B cell (primary cell): ENCODE data around the gene KDM6B. TPM values are rescaled to one million over a fixed set of nuclear protein-coding genes. Genes with fewer than 3 reads are reported as not detected.

Experiments used
- ATAC-seq: fragments of 200-7000 bp; cut with Tn5 transposase; one replicate; pipeline ENCODE4 v1.10.0; 2021; ENCODE audit warnings: low read depth, mild to moderate bottlenecking, moderate number of reproducible peaks, moderate library complexity
- CTCF ChIA-PET: fragments of 350-600 bp; sonication (Branson Sonifier 250); formaldehyde crosslinking; loops from one replicate; lab custom pipeline; 2021; ENCODE audit warnings: antibody characterized with exemption, inconsistent platforms; lab: Charles Lee
- POLR2A ChIA-PET: fragments of 350-600 bp; sonication (Branson Sonifier 250); formaldehyde crosslinking; loops from one replicate; lab custom pipeline; 2021; ENCODE audit warnings: antibody characterized with exemption; lab: Charles Lee
- DNase-seq: peaks from one replicate; pipeline ENCODE4 v3.0.0; 2013
- H2AFZ ChIP-seq: 2 replicates; pipeline ENCODE4 v1.6.1; 2012; ENCODE audit warnings: mild to moderate bottlenecking, low read depth, low read length; ENCODE audit not compliant: insufficient read depth, poor library complexity, severe bottlenecking
- H3K27ac ChIP-seq, 2 donors: 1 replicate in 1 of 2; 2 replicates in 1 of 2; pipeline ENCODE4 v1.5.1; 2012 to 2013; ENCODE audit warnings: low read length in 2 of 2, mild to moderate bottlenecking in 2 of 2, moderate library complexity in 1 of 2
- H3K27me3 ChIP-seq, 4 experiments: fragments of 200-600 bp in 1 of 4; sonication (generic) in 1 of 4; replicated peaks in 1 of 4; 1 replicate in 2 of 4; 2 replicates in 2 of 4; pipeline versions ENCODE4 v1.6.1 to v1.7.0; 2013 to 2016; ENCODE audit warnings: low read length in 3 of 4, mild to moderate bottlenecking in 2 of 4, mixed read lengths in 1 of 4, moderate library complexity in 1 of 4; ENCODE audit not compliant: insufficient read depth in 4 of 4, control insufficient read depth in 3 of 4; ENCODE audit errors: control extremely low read depth in 1 of 4
- H3K36me3 ChIP-seq, 2 experiments: replicated peaks in 1 of 2; 1 replicate in 1 of 2; 2 replicates in 1 of 2; pipeline versions ENCODE4 v1.6.1 to v1.7.1; 2013; ENCODE audit warnings: low read length in 1 of 2; ENCODE audit not compliant: insufficient read depth in 2 of 2, control insufficient read depth in 1 of 2; ENCODE audit errors: control extremely low read depth in 1 of 2, extremely low read depth in 1 of 2
- H3K4me1 ChIP-seq, 2 donors: fragments of 200-600 bp in 1 of 2; sonication (generic) in 1 of 2; 1 replicate in 1 of 2; 2 replicates in 1 of 2; pipeline versions ENCODE4 v1.5.1 to v1.6.1; 2013 to 2017; ENCODE audit warnings: low read length in 2 of 2; ENCODE audit not compliant: control insufficient read depth in 2 of 2, insufficient read depth in 2 of 2
- H3K4me2 ChIP-seq: replicated peaks from 2 replicates; pipeline ENCODE3; 2012; ENCODE audit warnings: mild to moderate bottlenecking, low read depth, low read length; ENCODE audit not compliant: poor library complexity, severe bottlenecking
- H3K4me3 ChIP-seq, 5 experiments: fragments of 200-600 bp in 1 of 5; sonication (generic) in 1 of 5; 1 replicate in 3 of 5; 2 replicates in 2 of 5; pipeline versions ENCODE4 v1.5.1 to v1.7.0; 2011 to 2016; ENCODE audit warnings: low read length in 4 of 5, mild to moderate bottlenecking in 4 of 5, low read depth in 2 of 5, control low read depth in 1 of 5, moderate library complexity in 1 of 5; ENCODE audit not compliant: insufficient read depth in 1 of 5; ENCODE audit errors: control extremely low read depth in 1 of 5, extremely low read depth in 1 of 5
- H3K79me2 ChIP-seq: fragments of 200-600 bp; sonication (generic); one replicate; pipeline ENCODE4 v1.6.0; 2016; ENCODE audit warnings: low read length; ENCODE audit not compliant: control insufficient read depth, insufficient read depth
- H3K9ac ChIP-seq: fragments of 200-600 bp; sonication (generic); 2 replicates; pipeline ENCODE4 v1.6.1; 2017; ENCODE audit warnings: mild to moderate bottlenecking, low read length, moderate library complexity
- H3K9me3 ChIP-seq, 3 donors: one replicate each; pipeline versions ENCODE4 v1.6.1 to v1.7.1; 2013; ENCODE audit warnings: low read length in 2 of 3; ENCODE audit not compliant: control insufficient read depth in 2 of 3, insufficient read depth in 1 of 3; ENCODE audit errors: control extremely low read depth in 1 of 3
- H4K20me1 ChIP-seq: 2 replicates; pipeline ENCODE4 v1.6.0; 2012; ENCODE audit warnings: mild to moderate bottlenecking, low read length; ENCODE audit not compliant: insufficient read depth, control insufficient read depth, poor library complexity, severe bottlenecking
- H3K27ac Mint-ChIP-seq: one replicate; pipeline ENCODE4 v1.8.0; 2021; ENCODE audit warnings: mixed read lengths
- H3K27me3 Mint-ChIP-seq: one replicate; pipeline ENCODE4 v1.8.0; 2021; ENCODE audit warnings: mixed read lengths
- H3K4me1 Mint-ChIP-seq: one replicate; pipeline ENCODE4 v1.8.0; 2021; ENCODE audit warnings: mixed read lengths
- H3K4me3 Mint-ChIP-seq: one replicate; pipeline ENCODE4 v1.8.0; 2021; ENCODE audit warnings: mixed read lengths
- H3K9me3 Mint-ChIP-seq: one replicate; pipeline ENCODE4 v1.8.0; 2022; ENCODE audit warnings: mixed read lengths; ENCODE audit not compliant: insufficient read depth
- CTCF ChIP-seq: fragments of 200-600 bp; IDR thresholded peaks from one replicate; pipeline ENCODE4 v1.8.0; 2022; ENCODE audit warnings: antibody characterized with exemption, mild to moderate bottlenecking
- EZH2 ChIP-seq: IDR thresholded peaks from 2 replicates; pipeline ENCODE4 v1.6.1; 2012; ENCODE audit warnings: borderline replicate concordance, low read depth, mild to moderate bottlenecking, moderate library complexity, low read length; ENCODE audit not compliant: insufficient read depth, poor library complexity, severe bottlenecking
- WGBS: methylation state at CpG from one replicate; pipeline ENCODE4 v1.1.5; 2013; ENCODE audit warnings: missing lambda C conversion rate; ENCODE audit not compliant: insufficient coverage; 5-methylcytosine and 5-hydroxymethylcytosine counted together
- intact Hi-C: fragments of 100-400 bp; cut with micrococcal nuclease; formaldehyde crosslinking; loops from one replicate; pipeline ENCODE4 v1.10.0; 2022
- polyA plus RNA-seq: library from polyadenylated mRNA; depleted of rRNA; stranded (reverse); fragments of >200 nt; gene quantifications from 2 replicates; pipeline ENCODE4 v1.2.3, GENCODE V29; 2012
- total RNA-seq, 2 donors: library from RNA; stranded (reverse); fragments of 120-200 nt in 1 of 2; gene quantifications; 1 replicate in 1 of 2; 2 replicates in 1 of 2; pipeline versions ENCODE4 v1.2.3 to v1.2.4, GENCODE V29; 2013 to 2022

The KDM6B gene
- total and polyA plus RNA-seq, 2 donors (not counting 1 experiment from before 2014, with no cell fraction given): 18.6 to 110 TPM

- H3K9me3 Mint-ChIP-seq: no peaks in the 10 kb centered on the region
- peaks cover 11% of the 10 kb centered on the region for H3K4me1 Mint-ChIP-seq
- DNase-seq: no peak
- ChIA-PET POLR2A (no interaction called here), CTCF (interaction anchor here (1.6 to 2.2 kb wide), 3 partner anchors 8 to 26 kb away, joined by 5 to 7 read pairs (median 6); partner anchors contain the start of gene NAA38)
- peaks cover 22% of the 10 kb centered on the region for H3K27me3 Mint-ChIP-seq
- Histone ChIP-seq H3K4me1 (peaks cover 11 to 21% of the 10 kb centered on the region in 2 donors), H3K79me2 (peaks cover 21% of the 10 kb centered on the region), H3K27ac (no peak overlapping the region), H3K9ac (no peak overlapping the region), H3K27me3 (peaks cover 0 to 13% (median 2%) of the 10 kb centered on the region in 4 experiments), H4K20me1 (peaks cover under 1% of the 10 kb centered on the region), H3K36me3 (no peaks in the 10 kb centered on the region), H3K4me3 (no peak overlapping the region), H3K4me2 (no peak overlapping the region), H3K9me3 (no peaks in the 10 kb centered on the region), H2AFZ (no peak overlapping the region)
- TF ChIP-seq EZH2 (no peak), CTCF (no peak)
- intact Hi-C loops: loop anchor here (10.0 kb wide), 2 partner anchors 816 to 1176 kb away; partner anchors contain the start of genes C17orf100, MED31 and RNASEK
- no peak for ATAC-seq
- 70% methylated on average over 2 of the region's 7 CpGs for WGBS
- no peak overlapping the region for H3K27ac Mint-ChIP-seq
- no peak overlapping the region for H3K4me3 Mint-ChIP-seq
Measured at GRCh38 chr17:7831233-7831632, 2.8 kb upstream of the KDM6B start.

- Histone ChIP-seq H3K9ac (no peak overlapping the region), H3K4me1 (peaks cover 23 to 33% of the 10 kb centered on the region in 2 donors), H3K4me3 (no peak overlapping the region), H2AFZ (no peak overlapping the region), H3K9me3 (peaks cover 0 to 4% (median 0%) of the 10 kb centered on the region in 3 donors), H3K79me2 (peaks cover 30% of the 10 kb centered on the region), H3K36me3 (no peaks in the 10 kb centered on the region), H3K27me3 (peaks cover 0 to 13% (median 2%) of the 10 kb centered on the region in 4 experiments), H3K4me2 (no peak overlapping the region), H4K20me1 (peaks cover 12% of the 10 kb centered on the region), H3K27ac (no peak overlapping the region)
- DNase-seq (peak; percentile 18), ATAC-seq (no peak)
- H3K4me1 Mint-ChIP-seq: peaks cover 23% of the 10 kb centered on the region
- TF ChIP-seq EZH2 (no peak), CTCF (no peak)
- WGBS: 84% methylated on average over 5 of the region's 10 CpGs
- H3K4me3 Mint-ChIP-seq: peak overlapping the region; percentile 26
- H3K9me3 Mint-ChIP-seq: no peaks in the 10 kb centered on the region
- ChIA-PET CTCF (interaction anchor here (0.7 to 4.5 kb wide), 8 partner anchors 9 to 157 kb away, joined by 3 to 53 read pairs (median 6); partner anchors contain the start of gene NAA38), POLR2A (interaction anchor here (0.6 to 2.1 kb wide), 3 partner anchors 12 to 25 kb away, joined by 3 to 9 read pairs (median 5); partner anchors contain the start of gene NAA38)
- intact Hi-C loops: loop anchor here (10.0 kb wide), 2 partner anchors 818 to 1178 kb away; partner anchors contain the start of genes C17orf100, MED31 and RNASEK
- H3K27me3 Mint-ChIP-seq: peaks cover 22% of the 10 kb centered on the region
- no peak overlapping the region for H3K27ac Mint-ChIP-seq
Measured at GRCh38 chr17:7832431-7832830, 1.6 kb upstream of the KDM6B start.
